SH-SY5Y (cell line): ENCODE results near the gene MSMP.

ENCODE experiments used
- GATA2 ChIP-seq: IDR thresholded peaks from 2 replicates; pipeline ENCODE4 v1.6.1; 2011; ENCODE audit warnings: mild to moderate bottlenecking, low read depth, low read length
- GATA3 ChIP-seq: IDR thresholded peaks from 2 replicates; pipeline ENCODE4 v1.6.1; 2011; ENCODE audit warnings: low read depth, mild to moderate bottlenecking, low read length, moderate library complexity

DNA sequence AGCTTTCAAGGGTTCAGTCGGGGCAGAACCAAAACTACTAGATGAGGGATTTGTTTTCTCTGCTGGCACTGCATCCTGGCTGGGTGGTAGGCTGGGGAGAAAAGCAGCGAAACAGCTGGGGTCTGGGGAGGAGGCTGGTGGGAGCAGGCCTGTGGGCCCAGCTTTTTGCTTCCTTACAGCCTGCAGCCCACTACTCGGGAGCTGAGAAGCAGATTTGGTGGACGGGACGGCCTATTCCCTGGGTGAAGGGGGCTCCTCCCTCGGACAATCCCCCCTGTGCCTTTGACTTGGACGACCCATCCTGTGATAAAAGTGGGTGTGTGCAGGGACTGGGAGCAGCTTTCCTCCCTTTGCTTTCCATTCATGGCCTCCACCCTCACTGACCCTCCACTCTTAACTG, 46.5 kb upstream of the MSMP start:
- TF ChIP-seq GATA2 (no peak), GATA3 (no peak)
